Tibial nerve (tissue), 4 donors: ENCODE measurements around the gene BTBD19.

Source experiments
- EP300 ChIP-seq, 2 donors: sonication (generic); formaldehyde crosslinking; IDR thresholded peaks; one replicate each; pipeline ENCODE4 v1.6.1; 2017; ENCODE audit warnings: antibody characterized with exemption in 2 of 2, mild to moderate bottlenecking in 1 of 2
- POLR2A ChIP-seq, 2 donors: fragments of 450-650 bp; IDR thresholded peaks; one replicate each; pipeline ENCODE4 v1.6.1; 2017; ENCODE audit warnings: antibody characterized with exemption in 2 of 2, mild to moderate bottlenecking in 2 of 2, moderate library complexity in 2 of 2
- TF ChIP-seq, protein P1 (sequence below), 5 experiments: fragments of 200-600 bp in 3 of 5; fragments of 450-650 bp in 2 of 5; sonication (generic) in 3 of 5; IDR thresholded peaks; one replicate each; pipeline ENCODE4 v1.5.1; 2016 to 2019; ENCODE audit warnings: antibody characterized with exemption in 5 of 5, mild to moderate bottlenecking in 3 of 5, moderate library complexity in 2 of 5

DNA sequence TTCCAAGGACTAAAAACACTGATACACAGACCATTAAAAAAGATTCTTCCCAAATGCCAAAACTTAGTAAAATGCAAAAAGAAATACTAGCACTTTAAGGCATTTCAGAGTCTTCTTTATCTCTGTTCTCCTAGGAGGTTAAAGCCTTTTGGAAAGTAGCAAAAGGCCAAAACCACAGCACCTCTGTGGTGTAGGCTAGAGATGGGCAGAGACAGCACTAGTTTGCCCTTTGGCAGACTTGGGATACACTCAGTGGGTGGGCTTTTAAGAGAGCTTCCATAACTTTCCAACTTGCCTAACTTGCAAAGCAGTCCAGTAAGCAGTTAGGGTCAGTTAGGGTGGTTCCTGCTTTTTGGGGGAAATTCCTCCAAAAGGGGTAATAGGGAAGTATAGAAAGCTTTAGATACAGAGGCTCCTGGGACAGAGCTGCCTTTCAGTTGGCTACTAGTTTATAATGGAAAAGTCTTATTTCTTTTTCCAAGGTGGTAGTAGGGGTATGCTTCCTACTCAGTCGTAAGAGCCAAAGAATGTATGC, 52.6 kb downstream of the BTBD19 start:
- TF ChIP-seq, protein P1, sequence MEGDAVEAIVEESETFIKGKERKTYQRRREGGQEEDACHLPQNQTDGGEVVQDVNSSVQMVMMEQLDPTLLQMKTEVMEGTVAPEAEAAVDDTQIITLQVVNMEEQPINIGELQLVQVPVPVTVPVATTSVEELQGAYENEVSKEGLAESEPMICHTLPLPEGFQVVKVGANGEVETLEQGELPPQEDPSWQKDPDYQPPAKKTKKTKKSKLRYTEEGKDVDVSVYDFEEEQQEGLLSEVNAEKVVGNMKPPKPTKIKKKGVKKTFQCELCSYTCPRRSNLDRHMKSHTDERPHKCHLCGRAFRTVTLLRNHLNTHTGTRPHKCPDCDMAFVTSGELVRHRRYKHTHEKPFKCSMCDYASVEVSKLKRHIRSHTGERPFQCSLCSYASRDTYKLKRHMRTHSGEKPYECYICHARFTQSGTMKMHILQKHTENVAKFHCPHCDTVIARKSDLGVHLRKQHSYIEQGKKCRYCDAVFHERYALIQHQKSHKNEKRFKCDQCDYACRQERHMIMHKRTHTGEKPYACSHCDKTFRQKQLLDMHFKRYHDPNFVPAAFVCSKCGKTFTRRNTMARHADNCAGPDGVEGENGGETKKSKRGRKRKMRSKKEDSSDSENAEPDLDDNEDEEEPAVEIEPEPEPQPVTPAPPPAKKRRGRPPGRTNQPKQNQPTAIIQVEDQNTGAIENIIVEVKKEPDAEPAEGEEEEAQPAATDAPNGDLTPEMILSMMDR (IDR thresholded peaks at IDR 0.05), result no peak
- no peak for TF ChIP-seq EP300 (IDR thresholded peaks at IDR 0.05)
- TF ChIP-seq POLR2A (IDR thresholded peaks at IDR 0.05), result no peak
